Tibial nerve (tissue), 3 donors: ENCODE measurements around the gene RPL18.

ENCODE experiments used
- CTCF ChIP-seq, 5 experiments: fragments of 200-600 bp in 3 of 5; fragments of 450-650 bp in 2 of 5; sonication (generic) in 3 of 5; IDR thresholded peaks; one replicate each; pipeline ENCODE4 v1.5.1; 2016 to 2019; ENCODE audit warnings: antibody characterized with exemption in 5 of 5, mild to moderate bottlenecking in 3 of 5, moderate library complexity in 2 of 5
- POLR2A ChIP-seq, 2 donors: fragments of 450-650 bp; IDR thresholded peaks; one replicate each; pipeline ENCODE4 v1.6.1; 2017; ENCODE audit warnings: antibody characterized with exemption in 2 of 2, mild to moderate bottlenecking in 2 of 2, moderate library complexity in 2 of 2

DNA sequence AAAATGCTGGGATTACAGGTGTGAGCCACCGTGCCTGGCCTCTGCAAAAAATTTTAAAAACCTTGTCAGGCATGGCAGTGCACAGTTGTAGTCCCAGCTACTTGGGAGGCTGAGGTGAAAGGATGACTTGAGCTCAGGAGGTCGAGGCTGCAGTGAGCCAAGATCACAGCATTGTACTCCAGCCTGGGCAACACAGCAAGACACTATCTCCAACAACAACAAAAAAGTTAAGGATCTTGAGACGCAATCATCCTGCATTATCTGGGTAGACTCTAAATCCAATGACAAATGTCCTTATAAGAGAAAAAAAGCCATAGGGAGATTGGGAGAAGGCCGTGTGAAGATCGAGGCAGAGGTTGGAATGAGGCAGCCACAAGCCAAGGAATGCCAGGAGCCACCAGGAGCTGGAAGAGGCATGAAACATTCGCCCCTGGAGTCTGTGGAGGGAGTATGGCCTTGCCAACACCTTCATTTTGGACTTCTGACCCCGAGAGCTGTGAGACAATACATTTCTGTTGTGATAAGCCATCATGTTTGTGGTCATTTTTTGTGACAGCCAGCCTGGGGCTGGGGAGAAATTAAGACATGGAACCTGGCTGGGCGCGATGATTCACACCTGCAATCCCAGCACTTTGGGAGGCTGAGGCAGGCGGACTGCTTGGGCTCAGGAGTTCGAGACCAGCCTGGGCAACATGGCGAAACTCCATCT, 32.1 kb upstream of the RPL18 start:
- TF ChIP-seq CTCF (IDR thresholded peaks at IDR 0.05) (no peak), POLR2A (IDR thresholded peaks at IDR 0.05) (no peak)
